Measurements from ENCODE around the gene LY86. TPM values are rescaled to one million over a fixed set of nuclear protein-coding genes. Genes with fewer than 3 reads are reported as not detected.

LY86 gene
- total and polyA plus RNA-seq, 9 of the 15 experiments (the other 6 are each of a cell fraction or from before 2014, with no cell fraction given), result 0.08 to 0.20 TPM; not detected in 7

DNA sequence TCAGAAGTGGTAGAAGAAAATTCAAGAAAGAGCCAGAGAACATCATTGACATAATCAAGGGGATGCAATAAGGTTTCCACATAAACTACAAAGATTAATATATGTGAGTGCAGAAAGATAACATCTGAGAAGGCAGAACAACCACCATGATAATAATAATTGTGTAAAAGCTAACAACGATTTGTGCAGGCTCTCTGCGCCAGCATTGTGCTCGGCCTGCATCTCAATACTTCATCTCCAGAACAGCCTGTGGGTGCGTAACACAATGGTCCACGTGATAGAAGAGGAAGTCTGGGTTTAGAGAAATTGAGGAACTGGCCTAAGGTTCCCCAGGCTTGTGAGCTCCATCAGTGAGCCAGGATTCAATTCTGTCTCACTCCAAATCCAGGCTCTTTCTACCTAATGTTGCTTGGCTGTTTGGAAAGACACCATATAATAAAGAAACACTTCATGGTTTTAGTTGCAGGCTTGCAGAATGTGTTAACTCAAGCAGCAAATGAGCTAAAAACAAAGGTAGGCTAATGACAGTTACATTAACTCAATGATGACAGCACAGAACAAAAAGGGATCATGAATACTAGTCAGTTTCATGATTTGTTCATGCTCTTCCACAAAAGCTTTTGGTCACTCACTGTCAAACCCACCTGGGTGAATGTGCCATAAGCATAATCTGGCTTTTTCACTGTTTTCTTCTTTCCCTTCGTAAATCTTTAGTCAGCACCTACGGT lies 71.2 kb downstream of the LY86 start (continued):
- peak; percentile 14; the same call in 1 of the 2 replicates for TF ChIP-seq MGA (IDR thresholded peaks at IDR 0.05)
- TF ChIP-seq, protein P1, sequence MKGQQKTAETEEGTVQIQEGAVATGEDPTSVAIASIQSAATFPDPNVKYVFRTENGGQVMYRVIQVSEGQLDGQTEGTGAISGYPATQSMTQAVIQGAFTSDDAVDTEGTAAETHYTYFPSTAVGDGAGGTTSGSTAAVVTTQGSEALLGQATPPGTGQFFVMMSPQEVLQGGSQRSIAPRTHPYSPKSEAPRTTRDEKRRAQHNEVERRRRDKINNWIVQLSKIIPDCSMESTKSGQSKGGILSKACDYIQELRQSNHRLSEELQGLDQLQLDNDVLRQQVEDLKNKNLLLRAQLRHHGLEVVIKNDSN (CRISPR knock-in tag; IDR thresholded peaks at IDR 0.05), result peak; percentile 81
- peak; percentile 99 for TF ChIP-seq SPI1 (IDR thresholded peaks at IDR 0.05; ENCODE audit: borderline replicate concordance, low read depth, low read length)
- TF ChIP-seq BHLHE40 (IDR thresholded peaks at IDR 0.05; ENCODE audit: low read length), result peak; percentile 48; the same call in 1 of the 2 replicates
- 0 out of 4 replicates have a peak, but pooled peaks of 1 of the 2 experiments have one; percentile 21 for TF ChIP-seq RCOR1 (IDR thresholded peaks at IDR 0.05; ENCODE audit: borderline replicate concordance in 1 of 2, low read depth in 2 of 2, low read length in 2 of 2)
- TF ChIP-seq U2AF2 (optimal IDR thresholded peaks at IDR 0.05; ENCODE audit: low read depth, low read length), result no peak
- no peak for TF ChIP-seq NR2C1 (IDR thresholded peaks at IDR 0.05)
- peak; percentile 63; the same call in 1 of the 2 replicates for TF ChIP-seq NR2C1 (tag; IDR thresholded peaks at IDR 0.05)
- TF ChIP-seq DMBX1 (CRISPR knock-in tag; IDR thresholded peaks at IDR 0.05; ENCODE audit: borderline replicate concordance), result peak; percentile 82
- TF ChIP-seq HDAC2 (IDR thresholded peaks at IDR 0.05), result peak; percentile 41; the same call in 1 of the 2 replicates
- 0 out of 4 replicates have a peak, but pooled peaks of 1 of the 2 experiments have one; percentile 23 for TF ChIP-seq NRF1 (conservative IDR thresholded peaks at IDR 0.05 in 1 of 2, IDR thresholded peaks at IDR 0.05 in 1 of 2)
- TF ChIP-seq BACH1 (tag; IDR thresholded peaks at IDR 0.05), result peak; percentile 53; the same call in 1 of the 2 replicates
- peak; percentile 53; the same call in 1 of the 2 replicates for TF ChIP-seq PTRF (tag; IDR thresholded peaks at IDR 0.05)
- peak; percentile 61; the same call in 1 of the 2 replicates for TF ChIP-seq PTTG1 (tag; IDR thresholded peaks at IDR 0.05; ENCODE audit: low read depth)
- TF ChIP-seq TARDBP (IDR thresholded peaks at IDR 0.05), result no peak
- TF ChIP-seq LARP7 (IDR thresholded peaks at IDR 0.05), result no peak
- TF ChIP-seq ELF1 (tag; IDR thresholded peaks at IDR 0.05), result peak; percentile 4; the same call in 1 of the 2 replicates
